HL-60 (cell line): ENCODE data around the gene CCNYL1.

Source experiments
- DNase-seq, 2 experiments: peaks; one replicate each; pipeline ENCODE4 v3.0.0-alpha.2; 2010 to 2020; ENCODE audit warnings: low read depth in 1 of 2, low spot score in 1 of 2
- H3K27ac ChIP-seq: fragments of 250-450 bp; sonication (Bioruptor Pico); replicated peaks from 2 replicates; pipeline ENCODE4 v1.5.1; 2020; ENCODE audit warnings: mild to moderate bottlenecking, moderate library complexity
- H3K27me3 ChIP-seq: fragments of 250-450 bp; sonication (Bioruptor Pico); 2 replicates; pipeline ENCODE4 v1.5.1; 2021; ENCODE audit warnings: mild to moderate bottlenecking, moderate library complexity; ENCODE audit not compliant: insufficient read depth, poor library complexity, severe bottlenecking
- H3K4me3 ChIP-seq: replicated peaks from 2 replicates; pipeline ENCODE4 v1.5.1; 2011; ENCODE audit warnings: mild to moderate bottlenecking, control low read depth, low read length; ENCODE audit not compliant: insufficient read depth
- CTCF ChIP-seq: IDR thresholded peaks from one replicate; pipeline ENCODE4 v1.5.1; 2011; ENCODE audit warnings: low read length, control low read depth, inconsistent platforms; ENCODE audit not compliant: insufficient read depth
- GABPA ChIP-seq: IDR thresholded peaks from 2 replicates; pipeline ENCODE4 v1.6.1; 2012; ENCODE audit warnings: low read depth
- POLR2AphosphoS5 ChIP-seq: IDR thresholded peaks from 2 replicates; pipeline ENCODE4 v1.6.1; 2012; ENCODE audit warnings: low read depth
- REST ChIP-seq: IDR thresholded peaks from 2 replicates; pipeline ENCODE4 v1.6.1; 2012; ENCODE audit warnings: low read depth; ENCODE audit not compliant: insufficient replicate concordance
- SPI1 ChIP-seq: IDR thresholded peaks from 2 replicates; pipeline ENCODE4 v1.6.1; 2012; ENCODE audit warnings: low read depth, mild to moderate bottlenecking, borderline replicate concordance

CCNYL1 gene

GRCh38 chr2:207801259-207801658 is 89.8 kb downstream of the CCNYL1 start:
- no peak for TF ChIP-seq CTCF
- H3K27me3 ChIP-seq, result no peaks in the 10 kb centered on the region
- no peak overlapping the region for H3K4me3 ChIP-seq
- H3K27ac ChIP-seq, result no peak overlapping the region
- peak in 1 of 2 experiments; percentile 32 for DNase-seq

GRCh38 chr2:207802650-207803049 is 91.2 kb downstream of the CCNYL1 start:
- Histone ChIP-seq H3K27ac (no peak overlapping the region), H3K4me3 (no peak overlapping the region), H3K27me3 (no peaks in the 10 kb centered on the region)
- TF ChIP-seq GABPA (no peak), CTCF (no peak), REST (no peak), SPI1 (no peak), POLR2AphosphoS5 (no peak)
- DNase-seq, result no peak
